Measurements from ENCODE around the gene FCGR3B. TPM values are rescaled to one million over a fixed set of nuclear protein-coding genes. Genes with fewer than 3 reads are reported as not detected.
"Not testable (repeated sequence)": the region's sequence is repeated elsewhere in the genome, so short reads cannot be mapped to it uniquely, and the experiment has no call there.

FCGR3B gene
- total RNA-seq, 1 experiment from 2014 or later, result not detected

DNA sequence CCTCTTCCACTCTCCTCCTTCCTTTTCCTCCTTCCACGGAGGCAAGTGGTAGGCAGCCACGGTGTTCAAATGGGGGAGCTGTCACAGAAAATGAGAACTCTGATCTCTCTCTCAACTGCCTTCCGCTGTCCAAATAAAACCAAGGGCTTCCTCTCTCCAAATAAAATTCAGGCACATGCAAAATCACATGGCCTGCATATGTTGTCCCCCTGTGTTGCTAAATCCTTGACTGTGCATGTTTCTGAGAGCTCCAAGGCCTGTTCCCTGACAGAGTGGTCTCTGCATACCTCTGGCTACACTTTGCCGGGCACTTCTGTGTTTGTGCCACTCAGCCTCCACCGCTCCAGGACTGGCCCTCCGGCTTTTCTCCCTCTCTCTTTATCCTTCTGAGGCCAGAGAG, 42.4 kb downstream of the FCGR3B start:
- H3K79me2 ChIP-seq (ENCODE audit: low read length); H3K4me1 ChIP-seq (ENCODE audit: low read length); H3K9me3 ChIP-seq (ENCODE audit: low read length); H3K4me3 ChIP-seq (ENCODE audit: low read length); H2AFZ ChIP-seq (ENCODE audit: low read length); DNase-seq; H3K27ac ChIP-seq (ENCODE audit: low read length); H3K27me3 ChIP-seq (ENCODE audit: low read length); H4K20me1 ChIP-seq (ENCODE audit: insufficient read depth, low read depth, low read length); H3K4me2 ChIP-seq (ENCODE audit: low read depth, low read length, poor library complexity, severe bottlenecking); H3K9me2 ChIP-seq (replicated peaks; ENCODE audit: insufficient read depth, low read length); H3K36me3 ChIP-seq (ENCODE audit: insufficient read depth, low read length); H3K9ac ChIP-seq (ENCODE audit: low read length): not testable (repeated sequence)

GRCh38 chr1:161582882-161583281, 48.1 kb downstream of the FCGR3B start:
- not testable (repeated sequence) for H3K27ac ChIP-seq (ENCODE audit: low read length); H3K36me3 ChIP-seq (ENCODE audit: insufficient read depth, low read length); DNase-seq; H3K9me3 ChIP-seq (ENCODE audit: low read length); H3K9me2 ChIP-seq (replicated peaks; ENCODE audit: insufficient read depth, low read length); H3K27me3 ChIP-seq (ENCODE audit: low read length); H4K20me1 ChIP-seq (ENCODE audit: insufficient read depth, low read depth, low read length); H3K79me2 ChIP-seq (ENCODE audit: low read length); H2AFZ ChIP-seq (ENCODE audit: low read length); H3K9ac ChIP-seq (ENCODE audit: low read length); H3K4me1 ChIP-seq (ENCODE audit: low read length)
- peak overlapping the region; percentile 40; the same call in 1 of the 2 replicates for H3K4me3 ChIP-seq (ENCODE audit: low read length)
- peak overlapping the region; percentile 56 for H3K4me2 ChIP-seq (ENCODE audit: low read depth, low read length, poor library complexity, severe bottlenecking)

DNA sequence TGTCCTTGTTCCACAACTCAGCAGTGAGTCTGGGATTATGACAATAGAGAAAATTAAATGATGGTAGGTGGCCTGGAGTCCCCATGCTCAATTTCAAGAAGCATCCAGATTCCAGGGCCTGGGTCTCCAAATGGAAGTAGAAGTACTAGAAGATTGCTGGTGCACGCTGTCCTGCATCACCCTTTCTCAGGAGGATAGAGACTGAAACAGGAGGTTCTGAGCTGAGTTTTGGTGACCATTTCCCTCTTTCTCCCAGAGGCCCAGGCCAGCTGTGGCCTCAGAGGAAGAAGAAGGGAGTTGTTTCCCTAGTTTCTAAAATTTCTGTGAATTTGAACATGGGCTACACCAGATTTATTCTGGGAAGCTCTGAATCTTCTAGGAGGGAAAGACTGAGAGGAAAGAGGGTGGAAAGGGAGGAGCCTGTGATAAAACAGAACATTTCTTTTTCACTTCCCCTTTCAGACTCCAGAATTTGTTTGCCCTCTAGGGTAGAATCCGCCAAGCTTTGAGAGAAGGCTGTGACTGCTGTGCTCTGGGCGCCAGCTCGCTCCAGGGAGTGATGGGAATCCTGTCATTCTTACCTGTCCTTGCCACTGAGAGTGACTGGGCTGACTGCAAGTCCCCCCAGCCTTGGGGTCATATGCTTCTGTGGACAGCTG, 50.0 kb downstream of the FCGR3B start:
- not testable (repeated sequence) for H3K36me3 ChIP-seq (ENCODE audit: insufficient read depth, low read length); H3K79me2 ChIP-seq (ENCODE audit: low read length); H3K9ac ChIP-seq (ENCODE audit: low read length); H3K27me3 ChIP-seq (ENCODE audit: low read length); H3K9me3 ChIP-seq (ENCODE audit: low read length); DNase-seq; H3K4me2 ChIP-seq (ENCODE audit: low read depth, low read length, poor library complexity, severe bottlenecking); H3K4me1 ChIP-seq (ENCODE audit: low read length); H2AFZ ChIP-seq (ENCODE audit: low read length); H3K27ac ChIP-seq (ENCODE audit: low read length); H3K4me3 ChIP-seq (ENCODE audit: low read length); H3K9me2 ChIP-seq (replicated peaks; ENCODE audit: insufficient read depth, low read length); H4K20me1 ChIP-seq (ENCODE audit: insufficient read depth, low read depth, low read length)

- H3K4me3 ChIP-seq (ENCODE audit: low read length); H4K20me1 ChIP-seq (ENCODE audit: insufficient read depth, low read depth, low read length); H3K79me2 ChIP-seq (ENCODE audit: low read length); DNase-seq; H3K9ac ChIP-seq (ENCODE audit: low read length); H3K36me3 ChIP-seq (ENCODE audit: insufficient read depth, low read length); H3K27me3 ChIP-seq (ENCODE audit: low read length); H3K4me1 ChIP-seq (ENCODE audit: low read length); H3K9me3 ChIP-seq (ENCODE audit: low read length); H3K4me2 ChIP-seq (ENCODE audit: low read depth, low read length, poor library complexity, severe bottlenecking); H3K27ac ChIP-seq (ENCODE audit: low read length); H3K9me2 ChIP-seq (replicated peaks; ENCODE audit: insufficient read depth, low read length); H2AFZ ChIP-seq (ENCODE audit: low read length): not testable (repeated sequence)
These were observed 51.0 kb downstream of the FCGR3B start for GRCh38 chr1:161579856-161580507.

GRCh38 chr1:161576676-161577075, 54.3 kb downstream of the FCGR3B start:
- H3K9ac ChIP-seq (ENCODE audit: low read length); DNase-seq; H3K4me1 ChIP-seq (ENCODE audit: low read length); H2AFZ ChIP-seq (ENCODE audit: low read length); H4K20me1 ChIP-seq (ENCODE audit: insufficient read depth, low read depth, low read length); H3K27me3 ChIP-seq (ENCODE audit: low read length); H3K36me3 ChIP-seq (ENCODE audit: insufficient read depth, low read length); H3K9me3 ChIP-seq (ENCODE audit: low read length); H3K27ac ChIP-seq (ENCODE audit: low read length); H3K9me2 ChIP-seq (replicated peaks; ENCODE audit: insufficient read depth, low read length); H3K79me2 ChIP-seq (ENCODE audit: low read length); H3K4me2 ChIP-seq (ENCODE audit: low read depth, low read length, poor library complexity, severe bottlenecking); H3K4me3 ChIP-seq (ENCODE audit: low read length): not testable (repeated sequence)

Other genes starting within 250 kb of the FCGR3B start
- 3.9 and 4.6 TPM in 2 replicates for gene FCGR2A, start 125.7 kb downstream of the FCGR3B start, total RNA-seq (2014; rRNA removed; shearing (Covaris generic); ENCODE audit: low replicate concordance)
- gene HSPA6, start 106.6 kb downstream of the FCGR3B start, total RNA-seq (2014; rRNA removed; shearing (Covaris generic); ENCODE audit: low replicate concordance), result 14.6 and 31.9 TPM in 2 replicates
- not detected in 2 replicates for gene FCGR3A, start 81.4 kb downstream of the FCGR3B start, total RNA-seq (2014; rRNA removed; shearing (Covaris generic); ENCODE audit: low replicate concordance)
- 523 and 581 TPM in 2 replicates for gene FCGR2B, start 32.0 kb upstream of the FCGR3B start, total RNA-seq (2014; rRNA removed; shearing (Covaris generic); ENCODE audit: low replicate concordance)
- gene FCRLA, start 76.1 kb upstream of the FCGR3B start, total RNA-seq (2014; rRNA removed; shearing (Covaris generic); ENCODE audit: low replicate concordance), result 637 and 924 TPM in 2 replicates
- 937 and 1,205 TPM in 2 replicates for gene FCRLB, start 90.4 kb upstream of the FCGR3B start, total RNA-seq (2014; rRNA removed; shearing (Covaris generic); ENCODE audit: low replicate concordance)
- gene DUSP12, start 118.6 kb upstream of the FCGR3B start, total RNA-seq (2014; rRNA removed; shearing (Covaris generic); ENCODE audit: low replicate concordance), result 87.8 and 102 TPM in 2 replicates
- gene ATF6, start 135.1 kb upstream of the FCGR3B start, total RNA-seq (2014; rRNA removed; shearing (Covaris generic); ENCODE audit: low replicate concordance), result 21.6 and 36.5 TPM in 2 replicates